OCI-LY3 (cell line): ENCODE data around the gene OBSL1.

ENCODE experiments used
- CTCF ChIP-seq: fragments of 200-600, 300-600 bp; sonication (generic); IDR thresholded peaks from 2 replicates; pipeline ENCODE4 v1.5.1; 2014; ENCODE audit warnings: antibody characterized with exemption, low read length, low read depth
- EZH2phosphoT487 ChIP-seq: fragments of 200-600 bp; shearing (Covaris generic); IDR thresholded peaks from 2 replicates; pipeline ENCODE4 v1.6.1; 2018; ENCODE audit warnings: antibody characterized with exemption, mixed run types, low read depth

GRCh38 chr2:219508971-219509779 is 62.2 kb downstream of the OBSL1 start:
- TF ChIP-seq CTCF (no peak), EZH2phosphoT487 (no peak)
